Activated T-cell treated with anti-CD3 and anti-CD28 coated beads, Interleukin-2, amount 50 U/mL, for 72 hours (primary cell): ENCODE measurements around the gene ANKRD13C. TPM values are rescaled to one million over a fixed set of nuclear protein-coding genes. Genes with fewer than 3 reads are reported as not detected.
A peak's percentile ranks its signal among the peaks of the same experiment; 100 is the strongest.
"Not testable (repeated sequence)": the region's sequence is repeated elsewhere in the genome, so short reads cannot be mapped to it uniquely, and the experiment has no call there.

Experiments used
- ATAC-seq, 2 donors: fragments of 150-1000 bp; cut with Tn5 transposase; replicated peaks in 1 of 2; 2 replicates each; pipeline ENCODE4 v1.10.0; 2021; ENCODE audit warnings: moderate library complexity in 2 of 2, mild to moderate bottlenecking in 1 of 2
- DNase-seq, 2 donors: peaks; one replicate each; pipeline ENCODE4 v3.0.0; 2021 to 2022; ENCODE audit warnings: mixed read lengths in 1 of 2
- H3K27ac Mint-ChIP-seq: one replicate; pipeline ENCODE4 v1.8.0; 2022; ENCODE audit warnings: mild to moderate bottlenecking, moderate library complexity, mixed read lengths
- H3K27me3 Mint-ChIP-seq: one replicate; pipeline ENCODE4 v1.8.0; 2022; ENCODE audit warnings: low read depth, mixed read lengths
- H3K36me3 Mint-ChIP-seq, 2 donors: one replicate each; pipeline ENCODE4 v1.8.0; 2022; ENCODE audit warnings: mixed read lengths in 2 of 2, mild to moderate bottlenecking in 1 of 2; ENCODE audit not compliant: insufficient read depth in 2 of 2
- H3K4me1 Mint-ChIP-seq: one replicate; pipeline ENCODE4 v1.8.0; 2022; ENCODE audit warnings: low read depth, mixed read lengths
- H3K4me3 Mint-ChIP-seq, 2 donors: one replicate each; pipeline ENCODE4 v1.8.0; 2022; ENCODE audit warnings: mild to moderate bottlenecking in 2 of 2, mixed read lengths in 2 of 2, moderate library complexity in 2 of 2
- H3K9me3 Mint-ChIP-seq, 2 donors: one replicate each; pipeline ENCODE4 v1.8.0; 2022; ENCODE audit warnings: mixed read lengths in 2 of 2
- total RNA-seq, 2 donors: library from RNA; stranded (reverse); gene quantifications; one replicate each; pipeline ENCODE4 v1.2.3, GENCODE V29; 2022

Gene ANKRD13C
- total RNA-seq, 2 donors from 2014 or later: 25.1 to 25.6 TPM

- Mint-ChIP-seq H3K4me1 (peaks cover 57% of the 10 kb centered on the region), H3K4me3 (peak overlapping the region; percentile 91 to 97)
These were observed 1.5 kb downstream of the ANKRD13C start for GRCh38 chr1:70353044-70353443.

DNA sequence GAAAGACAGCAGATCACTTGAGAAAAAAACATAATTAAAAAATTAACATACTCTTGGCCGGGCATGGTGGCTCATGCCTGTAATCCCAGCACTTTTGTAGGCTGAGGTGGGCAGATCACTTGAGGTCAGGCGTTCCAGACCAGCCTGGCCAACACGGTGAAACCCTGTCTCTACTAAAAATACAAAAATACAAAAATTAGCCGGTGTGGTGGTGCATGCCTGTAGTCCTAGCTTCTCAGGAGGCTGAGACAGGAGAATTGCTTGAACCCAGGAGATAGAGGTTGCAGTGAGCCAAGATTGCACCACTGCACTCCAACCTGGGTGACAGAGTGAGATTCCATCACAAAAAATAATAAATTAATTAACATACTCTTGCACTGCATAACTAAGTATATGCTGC is 4.7 kb downstream of the ANKRD13C start:
- peaks cover 8 to 30% of the 10 kb centered on the region in 2 donors for H3K36me3 Mint-ChIP-seq
- H3K27me3 Mint-ChIP-seq, H3K9me3 Mint-ChIP-seq, DNase-seq, ATAC-seq: not testable (repeated sequence)
- H3K27ac Mint-ChIP-seq: peak overlapping the region; percentile 70
- peak overlapping the region in 1 of 2 donors; percentile 49 for H3K4me3 Mint-ChIP-seq
- peaks cover 62% of the 10 kb centered on the region for H3K4me1 Mint-ChIP-seq

More at GRCh38 chr1:70353044-70353443, 1.5 kb downstream of the ANKRD13C start:
- ATAC-seq: no peak
- DNase-seq: no peak
- peaks cover 0 to 1% of the 10 kb centered on the region in 2 donors for H3K9me3 Mint-ChIP-seq
- H3K36me3 Mint-ChIP-seq: peaks cover 11 to 30% of the 10 kb centered on the region in 2 donors
- H3K27me3 Mint-ChIP-seq: no peaks in the 10 kb centered on the region
- H3K27ac Mint-ChIP-seq: peak overlapping the region; percentile 98

- H3K4me3 Mint-ChIP-seq: no peak overlapping the region
- no peak overlapping the region for H3K27ac Mint-ChIP-seq
- H3K36me3 Mint-ChIP-seq: peaks cover 4 to 23% of the 10 kb centered on the region in 2 donors
- H3K4me1 Mint-ChIP-seq: peaks cover 60% of the 10 kb centered on the region
- ATAC-seq (no peak), DNase-seq (no peak)
- no peaks in the 10 kb centered on the region for H3K9me3 Mint-ChIP-seq
- no peaks in the 10 kb centered on the region for H3K27me3 Mint-ChIP-seq
These were observed 5.9 kb downstream of the ANKRD13C start for GRCh38 chr1:70348399-70349165.

GRCh38 chr1:70339644-70340043 is 14.9 kb downstream of the ANKRD13C start:
- H3K36me3 Mint-ChIP-seq, H3K9me3 Mint-ChIP-seq: not testable (repeated sequence)

GRCh38 chr1:70336050-70336449 is 18.5 kb downstream of the ANKRD13C start:
- ATAC-seq: no peak

More at GRCh38 chr1:70339644-70340043, 14.9 kb downstream of the ANKRD13C start:
- DNase-seq, H3K27ac Mint-ChIP-seq, H3K4me3 Mint-ChIP-seq, ATAC-seq, H3K27me3 Mint-ChIP-seq: not testable (repeated sequence)
- peaks cover 14% of the 10 kb centered on the region for H3K4me1 Mint-ChIP-seq

DNA sequence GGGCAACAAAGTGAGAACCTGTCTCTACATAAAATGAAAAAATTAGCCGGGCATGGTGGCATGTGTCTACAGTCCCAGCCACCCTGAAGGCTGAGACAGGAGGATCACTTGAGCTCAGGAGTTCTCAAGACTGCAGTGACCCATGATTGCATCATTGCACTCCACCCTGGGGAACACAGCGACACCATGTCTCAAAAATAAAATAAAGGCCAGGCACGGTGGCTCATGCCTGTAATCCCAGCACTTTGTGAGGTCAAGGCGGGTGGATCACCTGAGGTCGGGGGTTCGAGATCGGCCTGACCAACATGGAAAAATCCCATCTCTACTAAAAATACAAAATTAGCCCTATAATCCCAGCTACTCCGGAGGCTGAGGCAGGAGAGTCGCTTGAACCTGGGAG is 20.1 kb downstream of the ANKRD13C start:
- Mint-ChIP-seq H3K4me3 (no peak overlapping the region), H3K27me3 (no peaks in the 10 kb centered on the region), H3K9me3 (no peaks in the 10 kb centered on the region), H3K4me1 (peaks cover 13% of the 10 kb centered on the region), H3K36me3 (peaks cover 2 to 8% of the 10 kb centered on the region in 2 donors), H3K27ac (no peak overlapping the region)
- DNase-seq (no peak), ATAC-seq (no peak)

More at GRCh38 chr1:70336050-70336449, 18.5 kb downstream of the ANKRD13C start:
- Mint-ChIP-seq H3K27me3 (no peaks in the 10 kb centered on the region), H3K27ac (no peak overlapping the region), H3K9me3 (no peaks in the 10 kb centered on the region), H3K36me3 (peaks cover 0 to 9% of the 10 kb centered on the region in 2 donors), H3K4me1 (peaks cover 2% of the 10 kb centered on the region), H3K4me3 (no peak overlapping the region)
- no peak for DNase-seq

DNA sequence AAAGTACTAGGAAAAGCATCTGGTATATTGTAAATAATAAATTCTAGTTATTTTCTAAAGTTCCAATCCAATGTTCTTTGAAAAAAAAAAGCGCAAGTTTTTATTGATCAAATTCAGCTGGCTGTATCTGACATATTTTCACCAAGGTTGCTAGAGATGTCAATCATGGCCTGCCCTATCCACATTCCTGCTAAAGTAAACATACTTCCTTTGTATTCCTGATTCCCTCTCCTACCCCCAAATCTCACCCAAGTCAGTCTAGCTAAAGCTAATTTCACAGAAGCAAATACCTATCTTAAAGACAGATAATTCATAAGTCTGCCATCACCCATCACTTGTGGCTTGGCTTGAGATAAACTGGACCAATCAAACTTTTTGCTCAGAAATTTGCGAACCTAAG is 21.3 kb downstream of the ANKRD13C start:
- Mint-ChIP-seq H3K36me3 (peaks cover 2 to 14% of the 10 kb centered on the region in 2 donors), H3K27ac (no peak overlapping the region), H3K4me3 (no peak overlapping the region), H3K27me3 (no peaks in the 10 kb centered on the region), H3K9me3 (no peaks in the 10 kb centered on the region), H3K4me1 (peaks cover 23% of the 10 kb centered on the region)
- ATAC-seq (no peak), DNase-seq (no peak)

DNA sequence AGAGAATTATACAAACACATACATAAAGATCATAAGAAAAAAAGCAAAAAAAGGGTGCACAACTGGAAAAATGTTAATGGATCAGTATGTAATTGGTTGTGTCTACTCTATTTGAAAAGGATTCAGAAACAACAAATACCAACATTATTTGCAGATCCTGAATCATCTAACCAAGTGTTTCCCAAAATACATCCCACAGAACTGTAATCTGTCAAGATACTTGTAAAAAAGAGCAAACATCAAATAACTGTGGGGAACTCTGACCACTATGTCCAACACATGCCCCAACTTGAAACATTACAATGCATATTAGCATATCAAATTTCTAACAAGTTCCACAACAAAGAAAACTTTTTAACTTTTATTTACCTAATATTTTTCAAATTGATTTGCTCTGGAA is 22.6 kb downstream of the ANKRD13C start:
- H3K4me1 Mint-ChIP-seq: peaks cover 30% of the 10 kb centered on the region
- no peak overlapping the region for H3K27ac Mint-ChIP-seq

DNA sequence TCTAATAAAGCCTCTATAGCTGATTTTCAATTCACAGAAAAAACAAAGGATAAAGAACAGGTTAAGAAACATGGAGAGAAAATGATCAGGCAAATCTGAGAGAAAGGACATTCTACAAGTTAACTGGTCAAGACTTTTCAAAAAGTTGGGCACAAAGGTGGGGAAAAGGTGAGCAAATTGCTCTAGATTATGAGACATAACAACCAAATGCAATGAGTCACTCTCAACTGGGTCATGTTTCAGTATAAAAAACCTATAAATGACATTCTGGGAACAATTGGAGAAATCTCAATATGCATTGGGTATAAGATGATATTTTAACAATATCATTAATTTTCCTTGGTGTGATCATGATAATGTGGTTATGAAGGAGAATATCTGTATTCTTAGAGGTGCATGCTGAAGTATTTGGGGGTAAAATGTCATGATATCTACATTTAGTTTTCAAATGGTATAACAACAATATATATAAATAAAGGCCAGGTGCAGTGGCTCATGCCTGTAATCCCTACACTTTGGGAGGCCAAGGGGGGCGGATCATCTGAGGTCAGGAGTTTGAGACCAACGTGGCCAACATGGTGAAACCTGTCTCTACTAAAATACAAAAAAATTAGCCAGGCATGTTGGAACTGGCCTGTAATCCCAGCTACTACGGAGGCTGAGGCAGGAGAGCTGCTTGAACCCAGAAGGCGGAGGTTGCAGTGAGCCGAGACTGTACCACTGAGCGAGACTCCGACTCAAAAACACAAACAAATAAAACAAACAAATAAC is 27.0 kb downstream of the ANKRD13C start:
- Mint-ChIP-seq H3K27me3 (no peaks in the 10 kb centered on the region), H3K9me3 (no peaks in the 10 kb centered on the region), H3K27ac (no peak overlapping the region), H3K4me3 (no peak overlapping the region), H3K36me3 (peaks cover 2 to 19% of the 10 kb centered on the region in 2 donors), H3K4me1 (peaks cover 30% of the 10 kb centered on the region)
- DNase-seq (no peak), ATAC-seq (no peak)

More for the DNA sequence above, 22.6 kb downstream of the ANKRD13C start:
- no peak for DNase-seq
- Mint-ChIP-seq H3K27me3 (no peaks in the 10 kb centered on the region), H3K36me3 (peaks cover 2 to 19% of the 10 kb centered on the region in 2 donors), H3K4me3 (no peak overlapping the region), H3K9me3 (no peaks in the 10 kb centered on the region)
- no peak for ATAC-seq

DNA sequence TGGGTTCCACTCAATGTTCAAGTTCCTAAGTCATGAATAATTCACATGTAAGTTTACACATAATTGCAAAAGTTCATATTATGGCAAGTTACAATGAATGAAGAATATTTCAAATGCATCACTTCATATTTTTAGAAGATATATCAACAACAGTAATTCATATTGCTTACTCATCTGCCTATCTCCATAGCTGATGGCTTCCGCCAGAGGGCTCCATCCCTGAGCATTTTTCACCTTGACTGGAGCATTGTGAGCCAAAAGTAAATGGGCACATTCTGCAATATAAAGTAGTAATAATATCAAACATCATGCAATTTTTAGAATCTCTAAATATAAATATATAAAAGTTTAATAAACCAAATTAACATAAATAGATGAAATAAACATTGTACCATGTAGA is 29.8 kb downstream of the ANKRD13C start:
- H3K36me3 Mint-ChIP-seq: peaks cover 0 to 16% of the 10 kb centered on the region in 2 donors
- no peaks in the 10 kb centered on the region for H3K27me3 Mint-ChIP-seq
- no peak overlapping the region for H3K4me3 Mint-ChIP-seq
- no peak for DNase-seq
- ATAC-seq: no peak
- peaks cover 19% of the 10 kb centered on the region for H3K4me1 Mint-ChIP-seq
- H3K9me3 Mint-ChIP-seq: no peaks in the 10 kb centered on the region
- H3K27ac Mint-ChIP-seq: no peak overlapping the region

- DNase-seq: no peak
- Mint-ChIP-seq H3K27me3 (no peaks in the 10 kb centered on the region), H3K36me3 (peaks cover 1 to 3% of the 10 kb centered on the region in 2 donors)
These were observed 34.8 kb downstream of the ANKRD13C start for GRCh38 chr1:70319750-70320149.

GRCh38 chr1:70318191-70318590 is 36.3 kb downstream of the ANKRD13C start:
- no peaks in the 10 kb centered on the region for H3K9me3 Mint-ChIP-seq
- H3K27ac Mint-ChIP-seq: no peak overlapping the region
- H3K27me3 Mint-ChIP-seq: no peaks in the 10 kb centered on the region
- no peaks in the 10 kb centered on the region for H3K4me1 Mint-ChIP-seq
- no peak for ATAC-seq
- no peak for DNase-seq
- peaks cover 1 to 3% of the 10 kb centered on the region in 2 donors for H3K36me3 Mint-ChIP-seq
- H3K4me3 Mint-ChIP-seq: no peak overlapping the region

More at GRCh38 chr1:70319750-70320149, 34.8 kb downstream of the ANKRD13C start:
- Mint-ChIP-seq H3K4me1 (no peaks in the 10 kb centered on the region), H3K27ac (no peak overlapping the region), H3K9me3 (no peaks in the 10 kb centered on the region), H3K4me3 (no peak overlapping the region)
- ATAC-seq: no peak

DNA sequence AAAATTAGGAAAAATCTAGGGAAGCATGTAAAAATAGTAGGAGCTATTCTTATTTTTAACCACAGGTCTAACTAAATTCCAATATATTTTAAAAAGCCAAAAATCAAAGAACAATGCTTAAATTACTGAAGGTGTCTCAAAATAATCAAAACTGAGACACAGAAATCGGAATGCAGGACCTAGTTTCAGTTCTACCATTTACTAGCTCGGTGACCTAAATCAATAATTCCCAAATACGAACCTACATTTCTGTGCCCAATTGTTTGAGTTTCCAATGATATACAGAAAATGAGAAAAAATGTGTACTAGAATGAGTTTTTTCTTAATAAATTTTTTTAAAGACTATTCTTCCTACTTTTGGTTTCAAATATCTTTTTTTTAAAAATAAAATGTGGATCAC is 37.4 kb downstream of the ANKRD13C start:
- Mint-ChIP-seq H3K4me1 (no peaks in the 10 kb centered on the region), H3K27me3 (no peaks in the 10 kb centered on the region), H3K27ac (no peak overlapping the region), H3K36me3 (peaks cover 1 to 3% of the 10 kb centered on the region in 2 donors), H3K9me3 (no peaks in the 10 kb centered on the region), H3K4me3 (no peak overlapping the region)
- DNase-seq: no peak
- ATAC-seq: no peak
